DMS114 treated with DMSO at 0.1 percent for 48 hours (cell line): ENCODE data around the gene CDH4.

Experiments used
- DNase-seq: peaks from one replicate; lab custom pipeline; 2025; ENCODE audit not compliant: unreplicated experiment; lab: John Stamatoyannopoulos, UW

Gene CDH4

GRCh38 chr20:61769286-61769832 lies 517.3 kb downstream of the CDH4 start:
- no peak for DNase-seq

- no peak for DNase-seq
Observed at GRCh38 chr20:61770113-61770585, 518.1 kb downstream of the CDH4 start.

DNA sequence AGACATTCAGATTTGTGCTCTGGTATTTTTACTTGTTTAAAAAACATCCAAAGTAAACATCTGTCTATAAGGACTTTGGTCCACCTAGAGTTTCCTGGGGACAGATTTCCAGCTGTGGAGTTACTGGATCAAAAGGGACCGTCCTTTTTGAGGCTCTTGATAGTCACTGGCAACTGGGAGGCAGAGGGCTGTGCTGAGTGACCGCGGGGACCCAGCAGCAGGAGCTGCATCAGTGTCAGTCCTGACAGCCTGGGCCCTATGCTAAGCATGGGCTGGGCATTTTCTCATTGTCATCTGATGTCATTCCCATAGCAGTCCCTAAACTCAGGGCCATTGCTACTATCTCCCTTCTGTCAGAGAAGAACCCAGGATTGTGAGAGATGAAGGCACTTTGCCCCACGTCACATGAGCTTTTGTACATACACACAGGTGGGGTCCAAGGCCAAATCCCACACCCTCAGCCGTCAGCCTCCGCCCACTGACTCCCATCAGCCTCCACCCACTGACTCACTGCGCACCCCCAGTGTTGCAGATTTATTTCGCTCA lies 519.8 kb downstream of the CDH4 start:
- DNase-seq = no peak

DNA sequence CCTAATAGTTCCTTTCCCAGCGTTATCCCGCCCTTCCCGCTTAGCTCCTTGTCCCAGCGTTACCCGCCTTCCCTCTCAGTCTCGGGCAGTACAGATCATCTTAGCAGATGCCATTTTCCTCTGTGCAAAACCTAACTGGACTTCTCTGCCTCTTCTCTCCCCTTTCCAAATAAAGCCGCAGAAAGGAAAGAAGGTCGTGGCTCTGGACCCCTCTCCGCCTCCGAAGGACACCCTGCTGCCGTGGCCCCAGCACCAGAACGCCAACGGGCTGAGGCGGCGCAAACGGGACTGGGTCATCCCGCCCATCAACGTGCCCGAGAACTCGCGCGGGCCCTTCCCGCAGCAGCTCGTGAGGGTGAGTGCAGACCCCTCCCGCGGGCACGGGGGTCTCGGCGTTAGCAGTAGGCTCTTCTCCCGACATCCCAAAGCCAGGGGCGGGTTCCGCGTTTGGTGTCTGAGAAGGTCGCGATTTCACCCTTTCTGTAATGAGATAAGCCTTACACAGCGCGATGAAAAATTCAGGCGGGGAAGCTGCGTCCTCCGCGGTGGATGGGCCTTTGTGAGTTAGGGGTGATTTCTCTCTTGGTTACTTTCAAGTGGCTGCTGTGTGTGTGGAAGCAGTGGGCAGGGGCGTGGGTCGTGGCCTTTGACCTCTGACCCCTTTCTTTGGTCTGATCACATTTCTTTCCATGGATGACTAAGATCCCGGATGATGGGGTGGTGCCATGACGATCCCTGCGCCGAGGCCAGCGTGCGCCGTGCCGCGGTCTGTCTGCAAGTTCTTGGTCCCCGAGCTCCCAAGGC lies 521.0 kb downstream of the CDH4 start:
- no peak for DNase-seq

DNA sequence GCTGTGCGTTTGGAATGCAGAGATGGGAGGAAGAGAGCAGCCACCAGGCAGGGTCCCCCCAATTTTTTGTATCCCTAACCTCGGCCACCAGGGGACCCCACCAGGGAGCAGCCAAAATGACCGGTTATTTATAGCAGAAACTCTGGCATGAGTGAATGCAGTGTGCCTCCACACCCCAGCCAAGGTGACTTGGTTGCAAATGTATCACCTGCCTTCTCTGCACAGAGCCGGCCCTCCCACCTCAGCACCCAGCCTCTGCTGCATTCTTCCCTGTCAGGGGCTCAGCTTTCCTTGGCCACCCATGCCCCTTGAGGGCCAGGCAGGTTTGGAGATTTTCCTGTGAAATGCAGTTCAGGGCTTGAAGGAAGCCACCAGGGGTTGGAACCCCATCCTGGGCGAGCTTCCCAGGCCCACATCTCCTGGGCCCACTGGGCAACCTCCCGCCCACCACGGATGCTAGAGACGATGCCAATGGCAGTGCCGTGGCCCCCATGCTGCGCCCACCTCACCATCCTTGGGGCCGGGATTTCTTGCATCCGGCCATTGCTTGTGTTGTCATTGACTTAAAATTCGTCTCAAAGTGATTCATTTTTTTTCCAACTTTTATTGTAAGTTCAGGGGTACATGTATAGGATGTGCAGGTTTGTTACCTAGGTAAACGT lies 522.0 kb downstream of the CDH4 start:
- DNase-seq = no peak

DNA sequence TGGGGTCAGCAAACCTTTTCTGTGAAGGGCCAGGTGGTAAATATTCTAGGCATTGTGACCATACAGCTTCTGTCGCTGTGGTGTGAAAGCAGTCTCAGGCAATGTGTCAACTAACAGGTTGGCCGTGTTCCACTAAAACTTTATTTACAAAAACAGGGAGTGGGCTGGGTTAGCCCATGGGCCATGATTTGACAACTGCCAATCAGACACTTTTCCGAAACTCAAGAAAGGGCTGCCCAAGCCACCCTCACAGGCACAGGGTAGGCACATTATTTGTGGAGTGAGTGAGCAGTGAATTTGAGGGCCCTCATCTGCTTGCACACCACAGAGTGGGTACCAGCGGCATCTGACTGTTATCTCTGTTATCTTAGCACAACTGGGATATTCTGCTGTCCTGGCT lies 523.4 kb downstream of the CDH4 start:
- no peak for DNase-seq

GRCh38 chr20:61776491-61777075 lies 524.5 kb downstream of the CDH4 start:
- DNase-seq = no peak

DNA sequence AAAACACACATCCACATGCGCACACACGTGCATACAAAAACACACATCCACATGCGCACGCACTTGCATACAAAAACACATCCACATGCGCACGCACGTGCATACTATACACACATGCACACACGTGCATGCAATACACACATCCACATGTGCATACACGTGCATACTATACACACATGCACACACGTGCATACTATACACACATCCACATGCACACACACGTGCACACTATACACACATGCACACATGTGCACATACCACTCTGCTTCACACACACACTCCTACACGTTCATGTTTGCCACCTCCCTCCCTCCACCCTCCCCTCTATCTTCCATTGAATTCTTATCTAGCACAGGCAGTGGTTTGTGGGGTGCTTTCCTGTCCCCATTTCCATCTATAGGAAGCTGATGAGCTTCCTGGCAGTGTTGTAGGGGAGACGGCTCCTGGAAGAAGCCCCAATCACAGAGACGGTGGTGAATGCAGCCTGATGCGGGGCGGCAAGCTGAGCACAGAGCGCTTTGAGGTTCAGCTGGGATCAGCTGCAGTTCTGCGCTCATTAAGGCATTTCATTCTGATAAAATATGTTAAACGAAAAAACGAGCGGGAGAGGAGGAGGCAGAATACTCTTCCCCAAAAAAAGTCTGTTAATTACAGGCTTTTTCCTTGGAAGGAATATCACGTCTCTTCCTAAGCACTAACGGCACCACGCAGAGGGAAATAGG lies 525.9 kb downstream of the CDH4 start:
- DNase-seq = no peak

DNA sequence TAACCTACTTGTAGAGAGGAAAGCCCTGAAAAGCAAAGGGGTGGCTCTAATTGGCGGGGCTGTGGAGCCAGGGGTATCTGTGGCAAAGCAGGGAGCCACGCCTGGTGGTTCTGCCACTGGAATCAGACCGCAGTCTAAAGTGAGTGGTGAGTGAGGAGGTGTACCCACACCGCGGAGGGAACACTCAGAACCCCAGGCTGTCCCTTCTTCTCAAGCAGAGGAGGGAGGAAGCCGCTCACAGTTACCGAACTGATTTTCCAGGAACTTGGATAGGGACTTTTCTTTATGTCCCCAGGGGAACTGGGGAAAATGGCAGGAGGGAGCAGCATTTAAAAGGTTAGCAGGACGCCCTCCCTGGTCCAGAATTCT lies 526.4 kb downstream of the CDH4 start:
- DNase-seq = no peak

DNA sequence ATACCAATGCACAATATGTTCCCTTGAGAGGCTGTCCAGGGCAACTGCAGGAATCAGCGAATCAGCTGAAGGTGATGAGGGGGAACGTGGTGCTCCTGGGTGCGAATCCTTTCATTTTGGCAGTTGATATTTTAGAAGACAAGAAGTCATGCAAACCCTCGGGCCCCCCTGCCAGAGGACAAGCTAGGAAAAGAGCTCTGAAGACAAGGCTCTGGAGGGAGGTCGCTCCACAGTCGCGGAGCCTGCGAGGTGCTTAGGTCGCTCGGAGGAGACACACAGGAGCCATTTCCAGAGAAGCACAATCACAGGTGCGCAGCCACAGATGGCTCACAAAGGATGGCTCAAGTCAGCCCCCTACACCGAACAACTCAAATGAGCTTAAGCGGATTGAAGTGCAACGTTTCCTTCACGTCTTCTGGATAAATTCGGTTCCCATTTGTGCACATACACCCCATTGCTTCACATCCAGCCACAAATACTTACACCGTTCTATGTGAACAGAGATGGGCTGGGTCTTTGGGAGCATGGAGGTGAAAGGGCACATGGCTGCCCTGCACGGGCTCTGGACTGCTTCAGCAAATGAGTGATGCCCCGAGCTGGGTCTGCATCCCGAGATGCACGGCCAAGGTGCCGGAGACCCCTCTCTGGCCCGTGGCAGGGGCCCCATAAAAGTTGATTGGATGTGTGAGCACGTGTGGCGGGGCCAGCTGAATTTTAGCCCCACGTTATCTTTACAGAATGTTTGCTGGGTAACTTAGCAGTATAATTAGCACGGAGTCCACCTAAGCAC lies 527.3 kb downstream of the CDH4 start:
- no peak for DNase-seq

DNA sequence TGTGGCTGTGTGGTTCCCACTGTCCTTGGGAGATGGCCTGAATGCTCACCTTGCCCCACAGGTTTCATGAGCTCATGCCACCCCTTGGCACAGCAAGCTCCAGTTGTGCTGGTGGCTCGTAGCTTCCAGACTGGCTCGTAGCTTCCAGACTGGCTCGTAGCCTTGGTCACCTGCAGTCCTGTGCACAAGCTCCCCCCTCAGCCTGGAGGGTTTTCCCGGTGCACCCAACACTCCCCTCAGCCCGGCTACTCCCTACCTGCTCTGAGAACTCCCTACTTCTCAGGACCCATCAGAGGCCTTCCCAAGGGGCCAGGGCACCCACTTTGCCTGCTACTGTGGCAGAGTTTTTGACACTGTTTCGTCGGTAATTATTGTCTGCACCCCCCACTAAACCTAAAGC lies 528.0 kb downstream of the CDH4 start:
- no peak for DNase-seq

- no peak for DNase-seq
Observed at GRCh38 chr20:61784801-61785566, 532.9 kb downstream of the CDH4 start.

DNA sequence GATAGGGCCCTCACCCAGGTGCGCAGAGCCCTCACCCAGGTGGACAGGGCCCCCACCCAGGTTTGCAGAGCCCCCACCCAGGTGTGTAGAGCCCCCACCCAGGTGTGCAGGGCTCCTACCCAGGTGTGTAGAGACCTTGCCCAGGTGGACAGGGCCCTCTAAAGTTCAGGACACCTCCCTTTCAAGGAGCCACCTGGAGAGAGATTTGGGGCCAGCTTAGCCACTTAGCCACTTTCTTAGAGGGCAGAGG lies 533.4 kb downstream of the CDH4 start:
- no peak for DNase-seq

DNA sequence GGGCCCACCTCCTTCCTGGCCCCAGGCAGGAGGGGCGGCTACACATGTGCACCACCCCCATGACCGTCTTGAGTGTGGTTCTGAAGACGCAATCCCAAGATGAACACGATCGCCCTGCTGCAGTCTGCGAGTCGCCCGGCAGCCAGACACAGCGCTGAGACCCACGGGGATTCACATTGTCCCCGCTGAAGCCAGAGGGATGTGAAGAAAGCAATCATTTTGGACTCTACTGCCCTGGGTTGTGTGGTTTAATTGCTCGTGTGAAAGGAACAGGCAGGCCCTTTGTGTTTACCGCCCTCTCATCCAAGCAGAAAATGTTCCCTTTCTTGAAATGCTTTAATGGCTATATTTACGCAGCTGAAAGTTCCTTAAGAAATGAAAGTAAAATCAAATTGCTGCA lies 534.2 kb downstream of the CDH4 start:
- no peak for DNase-seq

GRCh38 chr20:61788343-61788742 lies 536.3 kb downstream of the CDH4 start:
- DNase-seq = no peak

DNA sequence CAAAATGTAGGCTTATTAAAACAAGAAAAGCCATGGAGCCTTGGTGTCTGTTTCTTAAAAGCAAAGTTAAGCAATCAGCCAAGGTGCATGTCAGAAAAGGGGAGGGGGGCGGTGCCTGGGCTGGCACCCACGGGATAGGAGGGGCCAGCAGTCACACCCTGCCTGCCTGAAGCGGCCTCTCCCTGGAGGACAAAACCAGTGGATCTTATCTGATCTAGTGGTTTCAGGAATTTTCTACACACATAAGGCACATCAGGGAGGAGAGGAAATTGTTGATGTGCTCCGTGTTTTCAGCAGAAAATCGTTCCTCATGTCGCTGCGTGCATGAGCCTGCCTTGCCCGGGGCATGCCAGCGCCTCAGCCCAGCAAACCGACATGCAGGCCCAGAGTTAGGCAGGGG lies 537.3 kb downstream of the CDH4 start:
- no peak for DNase-seq

GRCh38 chr20:61790116-61790827 lies 538.2 kb downstream of the CDH4 start:
- no peak for DNase-seq

DNA sequence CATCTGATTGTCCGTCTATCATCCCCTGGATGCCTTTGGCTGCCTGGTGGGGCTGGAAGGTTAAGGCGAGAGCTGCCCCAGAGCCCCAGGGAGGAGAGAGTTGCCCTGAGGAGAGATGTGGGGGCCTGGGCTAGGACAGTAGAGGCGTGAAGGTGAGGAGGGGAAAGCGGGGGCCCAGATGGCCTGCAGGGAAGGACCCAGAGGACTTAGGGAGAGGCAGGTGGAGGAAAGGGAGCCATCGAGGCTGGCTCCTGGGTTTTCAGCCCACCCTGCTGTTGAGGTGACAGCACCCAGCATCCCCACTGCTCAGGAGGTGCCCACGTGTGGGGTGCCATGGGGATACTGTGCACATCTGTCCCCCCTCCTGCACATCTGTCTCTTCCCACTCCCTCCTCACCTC lies 539.9 kb downstream of the CDH4 start:
- no peak for DNase-seq
